ENCODE data around the gene ISYNA1.

Gene ISYNA1

GRCh38 chr19:18480006-18480691 lies 42.2 kb upstream of the ISYNA1 start:
- DNase-seq (ENCODE audit: extremely low read depth, insufficient read length), result no peak
- Histone ChIP-seq H3K4me3 (replicated peaks; ENCODE audit: low read depth, low read length) (no peak overlapping the region), H3K36me3 (ENCODE audit: control insufficient read depth, insufficient read depth, low read length) (no peaks in the 10 kb centered on the region), H3K27me3 (replicated peaks; ENCODE audit: control insufficient read depth, insufficient read depth, low read length) (no peaks in the 10 kb centered on the region)
- TF ChIP-seq, protein P1, sequence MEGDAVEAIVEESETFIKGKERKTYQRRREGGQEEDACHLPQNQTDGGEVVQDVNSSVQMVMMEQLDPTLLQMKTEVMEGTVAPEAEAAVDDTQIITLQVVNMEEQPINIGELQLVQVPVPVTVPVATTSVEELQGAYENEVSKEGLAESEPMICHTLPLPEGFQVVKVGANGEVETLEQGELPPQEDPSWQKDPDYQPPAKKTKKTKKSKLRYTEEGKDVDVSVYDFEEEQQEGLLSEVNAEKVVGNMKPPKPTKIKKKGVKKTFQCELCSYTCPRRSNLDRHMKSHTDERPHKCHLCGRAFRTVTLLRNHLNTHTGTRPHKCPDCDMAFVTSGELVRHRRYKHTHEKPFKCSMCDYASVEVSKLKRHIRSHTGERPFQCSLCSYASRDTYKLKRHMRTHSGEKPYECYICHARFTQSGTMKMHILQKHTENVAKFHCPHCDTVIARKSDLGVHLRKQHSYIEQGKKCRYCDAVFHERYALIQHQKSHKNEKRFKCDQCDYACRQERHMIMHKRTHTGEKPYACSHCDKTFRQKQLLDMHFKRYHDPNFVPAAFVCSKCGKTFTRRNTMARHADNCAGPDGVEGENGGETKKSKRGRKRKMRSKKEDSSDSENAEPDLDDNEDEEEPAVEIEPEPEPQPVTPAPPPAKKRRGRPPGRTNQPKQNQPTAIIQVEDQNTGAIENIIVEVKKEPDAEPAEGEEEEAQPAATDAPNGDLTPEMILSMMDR (IDR thresholded peaks at IDR 0.05; ENCODE audit: insufficient read depth, low read length, poor library complexity, severe bottlenecking), result no peak

DNA sequence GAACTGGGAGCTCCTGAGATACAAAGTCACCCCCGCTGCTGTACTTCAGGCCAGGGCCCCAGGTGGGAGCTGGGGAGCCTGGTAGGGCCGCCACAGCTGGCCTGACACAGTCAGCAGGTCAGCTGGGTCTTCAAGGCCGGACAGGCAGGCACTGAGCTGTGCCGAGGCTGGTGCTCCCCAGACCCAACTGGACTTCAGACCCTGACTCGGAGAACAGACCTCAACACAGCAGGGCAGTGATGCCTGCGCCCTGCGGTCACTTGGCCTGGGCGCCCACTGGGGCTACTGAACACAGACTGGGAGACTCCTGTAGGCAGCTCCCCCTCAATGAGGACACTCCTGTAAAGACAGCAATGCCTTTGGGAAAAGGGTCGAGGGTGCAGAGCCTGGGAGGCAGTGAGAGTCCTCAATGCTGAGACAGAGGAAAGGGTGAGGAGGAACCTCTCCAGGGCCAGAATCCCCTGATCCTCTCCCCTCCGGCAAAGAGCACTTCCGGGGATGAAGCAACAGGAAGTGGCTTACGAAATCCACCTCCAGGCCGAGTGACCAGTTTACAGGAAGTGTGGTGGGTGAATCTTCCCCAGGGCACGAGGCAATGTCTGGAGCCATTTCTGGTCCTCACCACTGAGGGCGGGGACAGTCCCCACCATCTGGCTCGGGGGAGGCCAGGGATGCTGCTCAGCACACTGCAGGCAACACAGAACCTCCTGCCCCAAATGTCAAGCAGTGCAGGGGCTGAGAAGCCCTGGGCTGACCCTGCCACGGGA lies 40.8 kb upstream of the ISYNA1 start:
- H3K27me3 ChIP-seq (replicated peaks; ENCODE audit: control insufficient read depth, insufficient read depth, low read length), result no peaks in the 10 kb centered on the region
- TF ChIP-seq, protein P1 (IDR thresholded peaks at IDR 0.05; ENCODE audit: insufficient read depth, low read length, poor library complexity, severe bottlenecking), result no peak
- DNase-seq (ENCODE audit: extremely low read depth, insufficient read length), result peak; percentile 67

GRCh38 chr19:18477974-18478373 lies 40.0 kb upstream of the ISYNA1 start:
- peaks cover 3% of the 10 kb centered on the region; the same call in 1 of the 2 replicates for H3K36me3 ChIP-seq (ENCODE audit: control insufficient read depth, insufficient read depth, low read length)
- TF ChIP-seq, protein P1 (IDR thresholded peaks at IDR 0.05; ENCODE audit: insufficient read depth, low read length, poor library complexity, severe bottlenecking), result no peak
- no peak for DNase-seq (ENCODE audit: extremely low read depth, insufficient read length)
- H3K4me3 ChIP-seq (replicated peaks; ENCODE audit: low read depth, low read length), result no peak overlapping the region
- no peaks in the 10 kb centered on the region for H3K27me3 ChIP-seq (replicated peaks; ENCODE audit: control insufficient read depth, insufficient read depth, low read length)

More for the DNA sequence above, 40.8 kb upstream of the ISYNA1 start:
- H3K4me3 ChIP-seq (replicated peaks; ENCODE audit: low read depth, low read length), result no peak overlapping the region
- H3K36me3 ChIP-seq (ENCODE audit: control insufficient read depth, insufficient read depth, low read length), result peaks cover 2% of the 10 kb centered on the region; the same call in 1 of the 2 replicates

GRCh38 chr19:18477042-18477779 lies 39.3 kb upstream of the ISYNA1 start:
- Histone ChIP-seq H3K4me3 (replicated peaks; ENCODE audit: low read depth, low read length) (no peak overlapping the region), H3K27me3 (replicated peaks; ENCODE audit: control insufficient read depth, insufficient read depth, low read length) (no peaks in the 10 kb centered on the region), H3K36me3 (ENCODE audit: control insufficient read depth, insufficient read depth, low read length) (peaks cover 5% of the 10 kb centered on the region; the same call in 1 of the 2 replicates)
- TF ChIP-seq, protein P1 (IDR thresholded peaks at IDR 0.05; ENCODE audit: insufficient read depth, low read length, poor library complexity, severe bottlenecking), result no peak
- DNase-seq (ENCODE audit: extremely low read depth, insufficient read length), result no peak

DNA sequence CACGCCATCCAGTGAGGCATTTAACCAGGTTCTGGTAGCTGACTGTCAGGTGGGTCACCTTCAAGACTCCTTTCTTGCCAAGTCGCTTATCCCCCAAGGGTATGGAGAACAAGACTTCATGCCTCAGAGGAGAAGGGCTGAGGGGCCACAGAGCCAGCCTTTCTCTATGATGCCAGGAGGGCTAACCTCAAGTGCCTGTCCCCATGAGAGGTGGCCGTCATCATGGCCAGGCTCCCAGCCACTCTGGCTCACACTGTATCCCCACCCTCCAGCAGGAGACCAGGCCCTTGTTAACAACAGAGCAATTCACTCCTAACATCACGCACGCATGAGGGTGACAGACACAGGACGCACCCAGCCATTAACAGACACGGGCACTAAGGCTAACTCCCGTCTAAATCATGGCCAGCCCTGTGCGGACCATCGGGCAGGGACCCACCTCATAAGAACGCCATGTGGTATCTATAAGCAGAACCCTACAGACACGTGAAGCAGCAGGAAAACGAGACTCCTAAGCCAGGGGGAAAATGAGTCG lies 38.6 kb upstream of the ISYNA1 start:
- DNase-seq (ENCODE audit: extremely low read depth, insufficient read length), result no peak
- Histone ChIP-seq H3K36me3 (ENCODE audit: control insufficient read depth, insufficient read depth, low read length) (peaks cover 5% of the 10 kb centered on the region; the same call in 1 of the 2 replicates), H3K27me3 (replicated peaks; ENCODE audit: control insufficient read depth, insufficient read depth, low read length) (no peaks in the 10 kb centered on the region), H3K4me3 (replicated peaks; ENCODE audit: low read depth, low read length) (no peak overlapping the region)
- TF ChIP-seq, protein P1 (IDR thresholded peaks at IDR 0.05; ENCODE audit: insufficient read depth, low read length, poor library complexity, severe bottlenecking), result no peak

Measured in GM06990 (cell line).